Activated CD4-positive, alpha-beta T cell treated with anti-CD3 and anti-CD28 coated beads, Interleukin-2, amount 50 U/mL, for 16 hours (primary cell): ENCODE measurements around the gene ESRP2.

Experiments
- DNase-seq: peaks from one replicate; pipeline ENCODE4 v3.0.0-alpha.2; 2020

Gene ESRP2

DNA sequence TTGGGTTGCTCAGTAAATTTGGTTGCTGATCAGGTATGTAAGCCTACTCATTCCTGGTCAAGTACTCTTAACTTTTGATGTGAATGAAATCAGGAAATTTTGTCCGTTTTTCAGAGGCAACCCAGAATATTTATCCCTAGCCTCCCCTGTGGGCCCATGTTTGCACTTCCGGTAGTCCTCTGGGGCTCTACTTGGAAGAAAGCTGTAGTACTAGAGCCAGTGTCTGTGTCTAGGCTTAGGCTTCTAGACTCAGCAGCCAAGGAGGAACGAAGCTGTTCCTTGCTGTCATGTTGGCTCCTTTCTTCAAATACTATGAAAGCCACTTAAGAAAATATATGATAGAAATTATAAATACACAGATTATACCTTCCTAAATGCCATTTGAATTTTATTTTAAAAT lies 21.2 kb downstream of the ESRP2 start:
- no peak for DNase-seq

DNA sequence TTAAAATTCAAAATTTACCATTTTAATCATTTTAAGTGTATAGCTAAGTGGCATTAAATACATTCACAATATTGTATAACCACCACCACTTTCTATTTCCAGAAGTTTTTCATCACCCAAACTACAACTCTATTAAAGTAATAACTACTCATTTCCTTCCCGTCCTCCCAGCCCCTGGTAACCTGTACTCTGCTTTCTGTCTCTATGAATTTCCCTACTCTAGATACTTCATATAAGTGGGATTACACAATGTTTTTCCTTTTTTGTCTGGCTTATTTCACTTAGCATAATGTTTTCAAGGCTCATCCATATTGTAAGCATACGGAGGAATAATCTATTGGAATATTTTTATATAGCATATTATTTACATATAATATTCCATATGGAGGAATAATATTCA lies 29.7 kb downstream of the ESRP2 start:
- no peak for DNase-seq

DNA sequence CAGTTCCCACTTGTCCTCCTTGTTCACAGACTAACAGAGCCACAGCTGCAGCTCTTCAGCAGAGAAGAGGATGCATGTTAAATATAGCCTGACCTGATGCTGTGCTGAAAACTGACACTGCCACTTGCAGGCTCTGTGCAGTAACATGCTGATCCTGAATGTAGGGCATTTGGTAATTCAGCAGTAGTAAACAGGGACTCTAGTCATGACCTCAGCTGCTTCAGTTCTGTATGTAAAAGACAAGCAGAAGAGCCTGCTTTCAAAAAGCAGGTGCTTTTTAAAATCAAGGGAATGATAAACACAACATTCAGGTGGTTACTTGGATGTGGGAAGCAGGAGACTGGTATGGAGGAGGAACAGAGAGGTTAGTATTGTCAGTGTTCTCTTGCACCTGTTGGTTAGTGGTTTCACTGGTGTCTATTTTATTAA lies 33.8 kb downstream of the ESRP2 start:
- no peak for DNase-seq

DNA sequence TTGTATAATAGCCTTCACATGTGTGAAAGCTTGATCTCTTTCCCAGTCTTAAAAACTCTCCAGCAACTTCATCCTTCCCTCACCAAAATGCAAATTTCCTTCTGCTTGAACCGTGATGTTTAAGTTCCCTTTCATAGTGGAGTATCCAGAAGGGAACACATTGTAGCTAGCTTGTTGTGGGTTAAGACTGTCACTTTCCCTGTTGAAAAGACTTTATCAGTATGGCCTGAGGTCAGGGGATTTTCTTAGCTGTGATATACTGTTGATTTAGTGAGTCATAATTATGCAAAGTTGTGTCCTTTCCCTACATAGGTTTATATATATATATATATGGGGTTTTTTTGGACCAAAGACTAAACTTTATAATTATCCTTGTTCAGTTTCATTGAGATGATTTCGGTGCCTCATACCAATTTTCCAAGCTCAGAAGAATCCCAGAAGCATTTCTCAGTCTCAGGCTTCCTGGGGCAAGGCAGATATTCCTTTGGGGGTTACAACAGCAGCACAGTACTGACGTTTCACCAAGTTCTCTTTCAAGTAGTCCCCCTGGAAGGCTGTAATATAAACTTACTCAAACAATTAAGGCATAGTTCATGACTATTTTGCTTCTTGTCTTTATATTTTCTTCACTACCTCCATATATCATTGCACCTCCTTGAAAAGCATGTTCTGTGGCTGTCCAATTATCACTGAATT lies 35.7 kb downstream of the ESRP2 start:
- DNase-seq: peak; percentile 12

DNA sequence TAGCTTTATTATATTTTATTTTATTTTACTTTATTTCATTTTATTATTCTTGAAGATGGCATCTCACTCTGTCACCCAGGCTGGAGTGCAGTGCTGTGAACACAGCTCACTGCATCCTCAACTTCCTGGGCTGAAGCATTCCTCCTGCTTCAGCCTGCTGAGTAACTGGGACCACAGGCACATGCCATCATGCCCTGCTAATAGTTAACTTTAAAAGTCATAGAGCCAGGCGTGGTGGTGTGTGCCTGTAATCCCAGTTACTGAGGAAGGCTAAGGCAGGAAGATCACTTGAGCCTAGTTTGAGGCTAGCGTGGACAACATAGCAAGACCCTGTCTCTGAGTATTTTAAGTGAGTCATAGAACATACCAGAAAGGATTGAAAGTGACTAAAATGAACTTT lies 38.7 kb downstream of the ESRP2 start:
- no peak for DNase-seq

DNA sequence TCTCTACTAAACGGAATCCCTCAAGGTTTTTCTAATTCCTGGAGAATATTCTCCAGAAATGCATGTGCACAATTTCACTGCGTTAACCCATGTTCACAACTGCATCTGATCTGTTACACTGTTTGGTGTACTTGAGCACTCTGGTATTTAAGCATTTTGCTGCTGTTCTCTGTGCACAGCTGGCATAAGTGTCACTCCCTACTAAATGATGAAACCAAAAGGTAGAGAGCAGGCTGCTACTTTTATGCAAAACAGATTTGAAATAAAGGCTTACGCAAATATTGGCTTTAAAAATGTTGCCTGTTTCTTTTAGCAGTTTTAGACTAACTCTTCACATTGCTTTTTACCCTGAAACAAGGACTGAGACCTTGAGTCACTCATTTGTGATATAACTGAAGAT lies 41.7 kb downstream of the ESRP2 start:
- no peak for DNase-seq

DNA sequence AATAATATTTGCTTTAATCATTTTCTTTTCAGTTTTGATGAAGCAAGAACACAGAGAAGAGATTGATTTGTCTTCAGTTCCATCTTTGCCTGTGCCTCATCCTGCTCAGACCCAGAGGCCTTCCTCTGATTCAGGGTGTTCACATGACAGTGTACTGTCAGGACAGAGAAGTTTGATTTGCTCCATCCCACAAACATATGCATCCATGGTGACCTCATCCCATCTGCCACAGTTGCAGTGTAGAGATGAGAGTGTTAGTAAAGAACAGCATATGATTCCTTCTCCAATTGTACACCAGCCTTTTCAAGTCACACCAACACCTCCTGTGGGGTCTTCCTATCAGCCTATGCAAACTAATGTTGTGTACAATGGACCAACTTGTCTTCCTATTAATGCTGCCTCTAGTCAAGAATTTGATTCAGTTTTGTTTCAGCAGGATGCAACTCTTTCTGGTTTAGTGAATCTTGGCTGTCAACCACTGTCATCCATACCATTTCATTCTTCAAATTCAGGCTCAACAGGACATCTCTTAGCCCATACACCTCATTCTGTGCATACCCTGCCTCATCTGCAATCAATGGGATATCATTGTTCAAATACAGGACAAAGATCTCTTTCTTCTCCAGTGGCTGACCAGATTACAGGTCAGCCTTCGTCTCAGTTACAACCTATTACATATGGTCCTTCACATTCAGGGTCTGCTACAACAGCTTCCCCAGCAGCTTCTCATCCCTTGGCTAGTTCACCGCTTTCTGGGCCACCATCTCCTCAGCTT lies 45.0 kb downstream of the ESRP2 start:
- DNase-seq: no peak

DNA sequence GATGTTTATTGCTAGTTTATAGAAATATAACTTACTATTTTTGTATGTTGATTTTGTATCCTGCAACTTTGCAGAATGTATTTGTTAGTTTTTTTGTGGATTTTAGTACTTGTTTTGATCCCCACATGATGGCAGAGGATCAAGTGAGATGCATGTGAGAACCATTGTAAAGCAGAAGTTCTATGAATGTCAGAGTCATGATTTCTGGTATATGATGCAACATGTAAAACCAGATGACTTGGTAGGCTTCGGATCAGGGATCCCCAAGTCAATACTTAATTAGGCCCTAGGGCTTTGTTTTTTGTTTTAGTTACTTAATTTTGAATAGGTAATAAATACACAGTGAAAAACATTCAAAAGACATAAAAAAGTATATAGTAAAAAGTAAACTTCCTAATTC lies 45.8 kb downstream of the ESRP2 start:
- DNase-seq: no peak

DNA sequence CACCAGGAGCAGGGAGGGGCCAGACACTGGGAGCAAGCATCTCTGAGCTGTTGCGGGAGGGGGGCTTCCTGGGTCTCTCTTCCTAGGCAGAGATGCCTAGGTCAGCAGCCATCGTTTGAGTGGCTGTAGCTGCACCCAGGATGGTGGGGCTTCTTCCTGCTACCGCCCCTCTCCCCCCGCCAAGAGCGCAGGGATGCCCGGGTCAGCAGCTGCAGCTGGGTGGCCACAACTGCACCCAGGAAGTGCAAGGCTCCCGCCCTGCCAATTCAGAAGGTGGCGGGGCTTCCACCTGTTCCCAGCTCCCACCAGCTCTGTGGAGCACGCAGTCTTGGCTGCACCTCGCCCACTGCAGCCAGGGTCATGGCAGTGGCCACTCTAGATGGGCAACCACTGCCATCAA lies 47.8 kb downstream of the ESRP2 start:
- DNase-seq: no peak

DNA sequence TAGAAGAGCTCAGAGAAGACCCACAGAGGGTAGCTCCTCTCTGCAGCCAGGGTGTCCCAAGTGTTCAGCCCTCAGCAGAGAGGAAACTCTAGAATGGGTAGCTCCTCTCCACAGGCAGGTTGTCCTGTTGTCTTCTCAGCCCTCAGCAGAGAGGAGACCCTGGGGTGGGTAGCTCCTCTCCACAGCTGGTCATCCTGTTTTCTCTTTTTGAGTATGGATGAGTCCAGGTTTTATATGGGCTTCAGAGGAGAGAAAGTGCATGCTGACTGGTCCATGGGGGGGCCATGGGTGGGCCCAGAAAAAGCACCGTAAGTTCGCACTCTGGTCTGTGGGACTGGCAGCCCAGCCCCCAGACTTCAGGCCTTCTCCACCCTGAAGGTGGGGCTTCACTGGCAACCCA lies 48.4 kb downstream of the ESRP2 start:
- no peak for DNase-seq

DNA sequence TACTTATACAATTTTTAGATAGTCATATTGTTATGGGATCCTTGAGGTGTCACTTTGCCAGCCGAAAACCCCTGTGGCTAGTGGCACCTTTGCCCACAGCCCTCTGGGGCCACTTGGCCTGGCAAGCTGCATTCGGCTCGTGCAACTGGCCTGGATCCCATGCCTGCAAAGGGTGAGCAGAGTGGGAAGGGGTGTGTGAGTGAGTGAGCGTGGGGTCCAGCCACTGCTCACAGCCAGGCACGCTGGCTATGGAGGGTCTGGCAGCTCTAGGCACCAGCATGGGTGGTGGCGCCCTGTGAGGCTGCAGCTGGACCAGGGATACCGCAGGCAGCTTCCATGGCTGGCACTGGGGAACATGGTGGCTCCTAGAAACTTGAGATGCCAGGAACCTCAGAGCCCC lies 49.0 kb downstream of the ESRP2 start:
- DNase-seq: no peak

DNA sequence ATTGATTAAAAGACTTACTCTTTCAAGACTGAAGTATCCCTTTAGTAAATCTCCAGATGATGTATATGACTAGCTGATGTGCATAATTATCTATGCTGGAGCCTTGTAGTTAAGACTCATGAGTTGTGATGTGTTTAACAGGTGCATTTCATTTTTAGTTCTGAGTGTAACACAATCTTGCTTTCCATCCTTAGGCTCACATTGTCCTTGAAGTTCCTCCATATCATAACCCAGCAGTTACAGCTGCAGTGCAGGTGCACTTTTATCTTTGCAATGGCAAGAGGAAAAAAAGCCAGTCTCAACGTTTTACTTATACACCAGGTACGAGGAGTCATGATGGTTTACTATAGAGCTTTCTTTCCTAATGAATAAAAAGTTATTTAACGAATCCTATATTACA lies 52.9 kb downstream of the ESRP2 start:
- DNase-seq: no peak

DNA sequence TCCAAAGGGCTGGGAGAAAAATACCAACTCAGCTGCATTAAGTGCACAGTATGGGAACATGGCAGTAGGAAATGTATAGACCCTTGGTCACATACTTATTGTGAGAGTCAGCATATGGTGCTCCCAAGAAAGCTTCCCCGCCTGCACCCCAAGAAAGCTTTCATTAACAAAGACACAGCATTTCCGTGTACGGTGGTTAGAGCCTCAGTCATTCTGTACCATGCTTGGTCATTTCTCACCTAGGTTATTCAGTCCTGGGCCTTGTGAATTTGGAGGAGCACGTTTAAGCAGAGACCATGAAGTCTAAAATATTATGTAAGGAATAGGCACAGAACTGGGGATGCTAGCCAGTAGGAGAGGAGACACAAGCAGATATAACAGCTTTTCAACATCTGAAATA lies 56.1 kb downstream of the ESRP2 start:
- DNase-seq: peak; percentile 53

DNA sequence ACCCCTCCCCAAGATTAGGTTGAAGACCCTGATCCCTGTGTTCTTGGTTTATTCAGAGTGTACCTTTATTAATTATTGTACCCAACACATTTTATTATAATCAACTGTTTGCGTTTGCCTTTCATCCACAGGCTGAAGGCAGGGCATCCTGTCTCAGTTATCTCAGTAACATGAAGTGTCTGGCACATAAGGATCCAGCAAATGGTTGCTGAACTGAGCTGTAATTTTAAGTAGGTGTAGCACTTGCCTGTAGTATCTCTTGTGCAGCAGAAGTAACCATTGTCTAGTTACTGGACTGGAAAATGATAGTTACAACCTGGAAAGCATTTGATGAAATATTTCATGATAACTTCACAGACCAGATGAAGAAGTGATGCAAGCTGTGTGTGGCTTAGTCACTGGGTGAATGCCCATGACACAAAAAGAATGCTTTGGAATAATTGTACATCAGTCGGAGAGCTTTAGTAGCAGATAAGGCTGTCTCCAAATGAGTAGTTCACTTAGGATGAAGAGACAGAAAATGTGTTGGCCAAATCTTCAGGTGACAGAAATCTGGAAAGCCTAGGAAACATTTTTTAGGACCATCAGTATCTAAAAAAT lies 56.6 kb downstream of the ESRP2 start:
- no peak for DNase-seq
